Astrocyte of the spinal cord (primary cell): Measurements from ENCODE around the gene WDR64.

Source experiments
- DNase-seq: peaks from one replicate; pipeline ENCODE4 v3.0.0; 2011; ENCODE audit warnings: low read depth, low spot score
- H3K4me3 ChIP-seq: 2 replicates; pipeline ENCODE4 v1.5.1; 2011; ENCODE audit warnings: low read depth, mild to moderate bottlenecking, low read length, moderate library complexity
- CTCF ChIP-seq: IDR thresholded peaks from 2 replicates; pipeline ENCODE4 v1.5.1; 2012; ENCODE audit warnings: low read depth, mild to moderate bottlenecking, low read length, inconsistent platforms
- in situ Hi-C: cut with HindIII; loops from 2 replicates; pipeline ENCODE4 v1.10.0; 2017; ENCODE audit warnings: low sequenced_read_pairs

The WDR64 gene

GRCh38 chr1:241762713-241763339 lies 110.7 kb downstream of the WDR64 start:
- DNase-seq = no peak
- no peak for TF ChIP-seq CTCF
- H3K4me3 ChIP-seq = no peak overlapping the region
- in situ Hi-C loops = no loop called here

- no peak overlapping the region for H3K4me3 ChIP-seq
- TF ChIP-seq CTCF = no peak
- no peak for DNase-seq
- in situ Hi-C loops = no loop called here
Observed at GRCh38 chr1:241765390-241765789, 113.3 kb downstream of the WDR64 start.

- no peak for TF ChIP-seq CTCF
Observed at GRCh38 chr1:241767737-241768136, 115.7 kb downstream of the WDR64 start.

GRCh38 chr1:241770115-241770514 lies 118.0 kb downstream of the WDR64 start:
- DNase-seq = no peak
- no peak for TF ChIP-seq CTCF

More at GRCh38 chr1:241767737-241768136, 115.7 kb downstream of the WDR64 start:
- no peak overlapping the region for H3K4me3 ChIP-seq
- in situ Hi-C loops = no loop called here
- no peak for DNase-seq

GRCh38 chr1:241771117-241771516 lies 119.0 kb downstream of the WDR64 start:
- H3K4me3 ChIP-seq = no peak overlapping the region
- DNase-seq = no peak
- in situ Hi-C loops = no loop called here
- no peak for TF ChIP-seq CTCF

More at GRCh38 chr1:241770115-241770514, 118.0 kb downstream of the WDR64 start:
- in situ Hi-C loops = no loop called here
- H3K4me3 ChIP-seq = no peak overlapping the region

GRCh38 chr1:241772932-241773500 lies 120.9 kb downstream of the WDR64 start:
- no peak overlapping the region for H3K4me3 ChIP-seq
- DNase-seq = no peak
- in situ Hi-C loops = no loop called here
- no peak for TF ChIP-seq CTCF
